Measurements from ENCODE around the gene ZAR1L.

The ZAR1L gene

GRCh38 chr13:32302461-32302860 is 12.7 kb downstream of the ZAR1L start:
- no peak for DNase-seq (ENCODE audit: low read depth in 2 of 2)

GRCh38 chr13:32300920-32301319 is 14.2 kb downstream of the ZAR1L start:
- DNase-seq (ENCODE audit: low read depth in 2 of 2): no peak

- DNase-seq (ENCODE audit: low read depth in 2 of 2): no peak
Measured at GRCh38 chr13:32300406-32300805, 14.8 kb downstream of the ZAR1L start.

GRCh38 chr13:32299893-32300292 is 15.3 kb downstream of the ZAR1L start:
- DNase-seq (ENCODE audit: low read depth in 2 of 2): no peak

- no peak for DNase-seq (ENCODE audit: low read depth in 2 of 2)
Measured at GRCh38 chr13:32298695-32299094, 16.5 kb downstream of the ZAR1L start.

GRCh38 chr13:32297206-32297605 is 18.0 kb downstream of the ZAR1L start:
- DNase-seq (ENCODE audit: low read depth in 2 of 2): no peak

- DNase-seq (ENCODE audit: low read depth in 2 of 2): no peak
Measured at GRCh38 chr13:32285633-32285965, 29.6 kb downstream of the ZAR1L start.

- no peak for DNase-seq (ENCODE audit: low read depth in 2 of 2)
Measured at GRCh38 chr13:32284927-32285632, 30.1 kb downstream of the ZAR1L start.

GRCh38 chr13:32282096-32282711 is 33.0 kb downstream of the ZAR1L start:
- DNase-seq (ENCODE audit: low read depth in 2 of 2): no peak

- DNase-seq (ENCODE audit: low read depth in 2 of 2): no peak
Measured at GRCh38 chr13:32281096-32281495, 34.1 kb downstream of the ZAR1L start.

GRCh38 chr13:32278426-32278825 is 36.7 kb downstream of the ZAR1L start:
- DNase-seq (ENCODE audit: low read depth in 2 of 2): no peak

GRCh38 chr13:32277839-32278238 is 37.3 kb downstream of the ZAR1L start:
- DNase-seq (ENCODE audit: low read depth in 2 of 2): no peak

GRCh38 chr13:32272021-32272683 is 43.0 kb downstream of the ZAR1L start:
- no peak for DNase-seq (ENCODE audit: low read depth in 2 of 2)

- no peak for DNase-seq (ENCODE audit: low read depth in 2 of 2)
Measured at GRCh38 chr13:32267836-32268439, 47.2 kb downstream of the ZAR1L start.

- DNase-seq (ENCODE audit: low read depth in 2 of 2): no peak
Measured at GRCh38 chr13:32266130-32266529, 49.0 kb downstream of the ZAR1L start.

GRCh38 chr13:32265726-32266125 is 49.4 kb downstream of the ZAR1L start:
- DNase-seq (ENCODE audit: low read depth in 2 of 2): no peak

- no peak for DNase-seq (ENCODE audit: low read depth in 2 of 2)
Measured at GRCh38 chr13:32264407-32264806, 50.8 kb downstream of the ZAR1L start.

GRCh38 chr13:32262619-32263018 is 52.5 kb downstream of the ZAR1L start:
- no peak for DNase-seq (ENCODE audit: low read depth in 2 of 2)

GRCh38 chr13:32262165-32262564 is 53.0 kb downstream of the ZAR1L start:
- no peak for DNase-seq (ENCODE audit: low read depth in 2 of 2)

GRCh38 chr13:32261567-32261966 is 53.6 kb downstream of the ZAR1L start:
- DNase-seq (ENCODE audit: low read depth in 2 of 2): peak; percentile 46

- DNase-seq (ENCODE audit: low read depth in 2 of 2): no peak
Measured at GRCh38 chr13:32259116-32259515, 56.0 kb downstream of the ZAR1L start.

- DNase-seq (ENCODE audit: low read depth in 2 of 2): no peak
Measured at GRCh38 chr13:32257649-32258048, 57.5 kb downstream of the ZAR1L start.

GRCh38 chr13:32256243-32256642 is 58.9 kb downstream of the ZAR1L start:
- no peak for DNase-seq (ENCODE audit: low read depth in 2 of 2)
